Activated CD4-positive, alpha-beta T cell treated with anti-CD3 and anti-CD28 coated beads for 4 hours (primary cell): Measurements from ENCODE around the gene KCNN3.
"Not testable (repeated sequence)": the region's sequence is repeated elsewhere in the genome, so short reads cannot be mapped to it uniquely, and the experiment has no call there.

Source experiments
- DNase-seq, 2 donors: peaks; one replicate each; pipeline ENCODE4 v3.0.0-alpha.2; 2020

Gene KCNN3

DNA sequence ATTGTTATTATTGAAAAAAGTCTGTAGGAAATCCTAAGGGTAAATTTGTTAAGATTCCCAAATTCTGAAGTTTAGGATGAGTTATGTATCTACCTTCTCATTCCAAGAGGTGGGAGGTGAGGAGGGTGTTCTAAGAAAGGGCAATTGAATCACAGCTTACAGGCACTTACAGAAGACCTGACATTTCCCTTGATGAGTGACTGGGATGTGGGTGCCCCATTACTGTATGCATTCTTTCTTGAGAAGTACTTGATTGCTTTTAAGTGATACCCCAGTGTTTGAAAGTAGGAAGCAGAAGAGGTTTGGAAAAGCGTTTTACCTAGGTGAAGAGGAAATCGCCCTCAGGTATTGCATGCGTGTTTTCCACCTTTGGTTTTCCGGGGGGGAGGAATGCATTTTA lies 175.1 kb downstream of the KCNN3 start:
- DNase-seq: no peak

DNA sequence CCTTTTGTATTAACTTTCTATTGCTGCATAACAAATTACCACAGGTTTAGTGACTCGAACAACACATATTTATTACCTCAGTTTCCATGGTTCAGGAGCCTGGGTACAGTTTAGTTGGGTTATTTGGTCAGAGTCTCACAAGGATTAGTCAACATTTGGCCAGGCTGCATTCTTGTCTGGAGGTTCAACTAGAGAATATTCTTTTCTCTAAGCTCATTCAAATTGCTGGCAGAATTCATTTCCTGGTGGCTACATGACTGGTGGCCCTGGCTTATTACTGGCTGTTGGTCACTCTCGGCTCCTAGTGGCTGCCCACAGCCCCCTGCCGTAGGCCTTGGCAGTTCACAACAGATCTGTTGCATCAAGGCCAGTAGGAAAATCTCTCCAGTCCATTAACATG lies 181.0 kb downstream of the KCNN3 start:
- DNase-seq: no peak

DNA sequence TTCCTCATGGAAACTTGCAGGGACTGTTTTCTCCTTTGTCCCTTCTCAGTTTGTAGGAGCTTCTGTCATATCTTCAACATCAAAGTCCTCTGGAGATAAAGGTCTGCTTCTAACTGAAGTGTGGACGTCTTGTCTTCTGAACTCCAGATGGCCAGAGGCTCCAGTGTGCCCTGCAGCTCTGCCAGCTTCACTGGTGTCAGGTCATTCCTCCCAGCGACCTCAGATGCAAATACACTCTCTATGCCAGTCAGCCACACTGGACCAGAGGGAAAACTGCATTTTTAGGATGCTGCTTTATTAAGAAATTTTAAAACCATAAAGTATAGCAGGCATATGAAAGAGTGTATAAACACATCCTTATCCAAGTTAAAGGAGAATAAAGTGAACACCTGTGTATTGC lies 183.6 kb downstream of the KCNN3 start:
- DNase-seq: no peak

DNA sequence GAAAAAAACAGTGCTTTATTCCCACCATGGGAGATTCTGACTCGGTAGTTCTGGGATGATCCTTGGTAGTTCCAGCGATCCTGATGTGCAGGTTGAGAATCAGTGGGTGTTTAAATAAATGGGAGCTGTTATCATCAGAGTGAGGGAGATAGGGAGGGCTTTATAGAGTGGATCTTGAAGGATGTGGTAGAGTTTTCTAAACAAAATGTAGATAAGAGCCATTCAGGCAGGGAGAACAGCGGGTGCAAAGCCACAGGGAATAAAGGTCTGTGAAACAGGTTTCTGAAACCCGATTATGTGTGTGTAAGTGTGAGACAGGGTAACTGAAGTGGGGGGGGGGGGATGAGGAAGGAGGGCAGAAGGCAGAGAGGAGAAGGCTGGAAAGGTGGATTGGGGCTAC lies 186.3 kb downstream of the KCNN3 start:
- DNase-seq: no peak

- DNase-seq: no peak
Measured at GRCh38 chr1:154682254-154682653, 187.8 kb downstream of the KCNN3 start.

DNA sequence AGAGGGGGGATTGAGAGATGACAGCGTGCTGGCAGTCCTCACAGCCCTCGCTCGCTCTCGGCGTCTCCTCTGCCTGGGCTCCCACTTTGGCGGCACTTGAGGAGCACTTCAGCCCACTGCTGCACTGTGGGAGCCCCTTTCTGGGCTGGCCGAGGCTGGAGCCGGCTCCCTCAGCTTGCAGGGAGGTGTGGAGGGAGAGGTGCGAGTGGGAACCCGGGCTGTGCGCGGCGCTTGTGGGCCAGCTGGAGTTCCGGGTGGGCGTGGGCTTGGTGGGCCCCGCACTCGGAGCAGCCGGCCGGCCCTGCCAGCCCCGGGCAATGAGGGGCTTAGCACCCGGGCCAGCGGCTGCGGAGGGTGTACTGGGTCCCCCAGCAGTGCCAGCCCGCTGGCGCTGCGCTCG lies 192.2 kb downstream of the KCNN3 start:
- not testable (repeated sequence) for DNase-seq

DNA sequence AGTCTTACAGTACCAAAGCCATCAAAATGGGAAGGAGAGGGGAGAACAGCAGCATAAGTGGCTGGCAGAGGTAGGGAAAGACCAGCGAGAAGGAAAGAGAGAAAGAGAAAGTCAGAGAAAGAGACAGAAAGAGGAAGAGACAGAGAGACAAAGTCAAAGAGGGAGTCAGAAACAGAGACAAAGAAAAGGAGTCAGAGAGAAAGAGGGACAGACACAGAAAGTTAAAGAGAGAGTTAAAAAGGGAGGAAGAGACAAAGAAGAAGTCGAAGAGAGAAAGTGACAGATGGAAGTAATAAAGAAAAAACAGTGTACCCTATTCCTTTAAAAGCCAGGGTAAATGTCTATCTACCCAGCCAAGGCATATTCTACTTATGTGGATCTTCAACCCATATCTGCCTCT lies 193.2 kb downstream of the KCNN3 start:
- DNase-seq: not testable (repeated sequence)

DNA sequence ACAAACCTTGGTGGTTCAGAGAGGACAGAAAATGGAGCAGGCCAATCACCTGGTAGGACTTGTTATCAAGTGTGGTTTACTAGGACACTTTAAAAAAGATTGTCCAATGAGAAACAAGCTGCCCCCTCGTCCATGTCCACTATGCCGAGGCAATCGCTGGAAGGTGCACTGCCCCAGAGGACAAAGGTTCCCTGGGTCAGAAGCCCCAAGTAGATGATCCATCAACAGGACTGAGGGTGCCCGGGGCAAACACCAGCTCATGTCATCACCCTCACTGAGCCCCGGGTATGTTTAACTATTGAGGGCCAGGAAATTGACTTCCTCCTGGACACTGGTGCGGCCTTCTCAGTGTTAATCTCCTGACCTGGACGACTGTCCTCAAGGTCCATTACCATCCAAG lies 195.6 kb downstream of the KCNN3 start:
- not testable (repeated sequence) for DNase-seq

GRCh38 chr1:154672245-154672644 lies 197.8 kb downstream of the KCNN3 start:
- not testable (repeated sequence) for DNase-seq

- DNase-seq: not testable (repeated sequence)
Measured at GRCh38 chr1:154671412-154671811, 198.7 kb downstream of the KCNN3 start.

- not testable (repeated sequence) for DNase-seq
Measured at GRCh38 chr1:154670310-154671270, 199.5 kb downstream of the KCNN3 start.

DNA sequence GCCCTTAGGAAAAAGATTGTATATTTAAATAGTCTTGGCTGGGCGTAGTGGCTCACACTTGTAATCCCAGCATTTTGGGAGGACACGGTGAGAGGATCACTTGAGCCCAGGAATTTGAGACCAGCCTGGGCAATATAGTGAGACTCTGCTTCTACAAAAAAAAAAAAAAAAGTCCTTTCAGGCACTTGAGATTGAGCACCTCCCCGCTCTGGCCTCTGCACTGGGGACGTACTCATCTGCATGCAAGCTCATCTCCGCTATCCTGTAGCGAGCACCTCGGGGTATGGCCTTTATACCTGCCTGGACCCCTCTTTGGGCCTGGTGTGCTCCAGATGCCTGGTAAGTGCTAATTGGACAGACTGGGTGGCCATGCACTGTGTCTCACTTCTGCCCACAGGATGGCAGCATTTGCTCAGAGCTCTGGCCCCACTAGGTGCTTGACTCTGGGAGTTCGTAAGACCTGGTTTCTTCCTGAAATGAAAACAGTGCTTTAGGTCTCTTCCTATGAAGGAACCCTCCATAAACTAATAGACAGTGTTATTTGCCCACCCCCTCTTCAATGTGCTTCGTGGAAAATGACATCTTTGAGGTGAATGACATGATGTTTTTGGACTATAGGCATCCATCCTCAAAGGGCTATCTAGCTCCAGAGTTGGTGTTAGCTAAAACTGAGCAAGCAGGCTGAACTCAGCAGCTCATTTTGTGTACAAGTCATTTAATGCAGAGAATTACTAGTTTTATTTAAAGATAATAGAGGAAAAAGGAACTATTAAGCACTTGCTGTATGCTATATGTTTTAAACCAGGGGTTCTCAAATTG lies 200.4 kb downstream of the KCNN3 start:
- DNase-seq: peak; percentile 73 to 74

GRCh38 chr1:154666051-154666790 lies 203.9 kb downstream of the KCNN3 start:
- DNase-seq: no peak

DNA sequence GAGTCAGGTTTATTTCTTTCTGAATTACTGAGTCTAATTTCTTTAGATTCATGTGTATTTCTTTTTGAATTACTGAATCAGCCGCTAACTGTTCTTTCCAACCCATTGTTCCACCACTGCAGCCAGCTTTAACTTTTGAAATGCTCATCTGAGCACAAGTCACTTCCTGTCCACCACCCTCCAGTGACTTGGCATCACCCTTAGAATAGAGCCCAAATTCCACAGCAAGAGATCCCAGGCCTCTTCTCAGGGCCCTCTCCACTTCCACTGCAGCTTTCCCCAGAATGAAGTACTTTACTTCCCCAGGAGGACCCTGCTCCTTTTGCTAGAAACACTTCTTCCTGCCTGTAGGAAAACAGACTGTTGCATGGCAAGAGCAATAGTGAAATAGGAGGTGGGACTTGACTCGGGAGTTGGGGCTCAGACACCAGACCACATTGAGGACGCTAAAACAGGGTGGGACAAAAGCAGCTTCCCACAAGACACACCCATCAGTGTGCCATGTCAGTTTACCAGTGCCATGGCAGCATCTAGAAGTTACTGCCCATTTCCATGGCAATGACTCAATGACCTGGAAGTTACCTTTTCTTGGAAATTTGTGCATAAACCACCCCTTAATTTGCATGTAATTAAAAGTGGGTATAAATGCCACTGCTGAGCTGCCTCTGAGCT lies 205.6 kb downstream of the KCNN3 start:
- DNase-seq: no peak

DNA sequence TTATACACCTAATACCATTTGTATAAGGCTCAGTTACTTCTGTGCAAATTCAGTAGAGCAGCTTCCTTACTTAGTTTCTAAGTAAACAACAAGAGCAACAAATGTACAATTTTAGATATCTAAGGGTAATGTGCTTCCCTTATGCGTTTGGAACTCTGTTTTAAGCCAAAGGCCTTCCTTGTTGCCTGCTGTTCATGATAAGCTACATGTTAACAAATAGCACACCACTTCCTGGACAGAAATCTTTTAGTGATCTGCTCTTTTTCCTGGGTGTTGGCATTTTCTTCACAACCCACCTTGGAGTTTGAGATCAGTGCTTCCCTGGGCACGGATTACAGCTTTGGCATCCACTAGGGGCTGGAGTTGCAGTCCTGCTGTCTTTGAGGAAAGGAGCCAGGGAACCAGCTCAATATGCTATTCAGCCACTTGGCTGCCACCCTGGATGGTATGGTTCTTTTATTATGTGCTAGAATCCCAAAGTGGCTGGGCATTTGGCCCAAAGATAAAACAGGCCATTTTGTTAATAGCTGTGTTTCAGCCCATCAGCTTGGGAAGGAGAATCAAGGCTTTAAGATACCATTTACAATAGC lies 206.5 kb downstream of the KCNN3 start:
- DNase-seq: no peak

DNA sequence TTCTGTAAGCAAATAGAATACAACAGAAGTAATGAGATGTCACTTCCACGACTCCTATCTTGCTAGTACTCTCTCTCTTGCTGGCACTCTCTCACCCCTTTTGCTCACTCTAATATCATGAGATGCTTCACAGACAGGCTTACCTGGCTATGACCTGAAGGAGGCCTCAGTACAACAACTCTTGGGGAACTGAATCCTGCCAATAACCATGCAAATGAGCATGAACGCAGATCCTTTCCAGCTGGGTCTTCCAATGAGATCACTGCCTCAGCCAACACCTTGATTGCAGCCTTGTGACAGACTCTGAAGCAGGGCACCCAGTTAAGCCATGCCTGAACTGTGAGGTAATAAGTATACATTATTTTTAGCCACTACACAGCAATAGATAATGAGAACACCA lies 209.0 kb downstream of the KCNN3 start:
- DNase-seq: no peak

GRCh38 chr1:154659823-154660592 lies 210.1 kb downstream of the KCNN3 start:
- DNase-seq: no peak

DNA sequence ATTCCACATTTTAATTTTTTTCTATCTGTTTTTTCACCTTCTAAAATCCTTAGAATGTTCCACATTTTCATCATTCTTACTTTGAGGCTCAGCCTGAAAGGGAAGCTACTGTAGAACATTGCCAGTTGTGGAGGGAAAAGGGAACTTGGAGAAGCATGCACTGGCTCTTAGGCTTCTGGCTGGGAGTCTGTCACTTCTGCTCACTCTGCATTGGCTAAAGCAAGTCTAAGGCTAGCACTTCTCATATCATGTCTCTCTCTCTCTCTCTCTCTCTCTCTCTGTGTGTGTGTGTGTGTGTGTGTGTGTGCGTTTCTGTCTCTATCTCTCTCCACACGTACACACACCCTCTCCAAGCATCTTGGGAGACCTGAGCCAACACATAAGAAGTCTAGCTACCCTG lies 212.5 kb downstream of the KCNN3 start:
- no peak for DNase-seq

- no peak for DNase-seq
Measured at GRCh38 chr1:154652893-154653292, 217.2 kb downstream of the KCNN3 start.
